Stimulated activated CD4-positive, alpha-beta T cell treated with anti-CD3 and anti-CD28 coated beads, TNF-alpha, amount 100 ng/mL, for 48 hours (primary cell): Measurements from ENCODE around the gene FKBP5.
"Not testable (repeated sequence)": the region's sequence is repeated elsewhere in the genome, so short reads cannot be mapped to it uniquely, and the experiment has no call there.

Experiments used
- DNase-seq, 3 donors: peaks; one replicate each; pipeline ENCODE4 v3.0.0-alpha.2; 2020; ENCODE audit warnings: low read depth in 3 of 3

The FKBP5 gene

GRCh38 chr6:35724059-35724458 lies 35.3 kb upstream of the FKBP5 start:
- DNase-seq, result no peak

GRCh38 chr6:35723587-35723986 lies 34.9 kb upstream of the FKBP5 start:
- DNase-seq, result no peak

GRCh38 chr6:35722121-35722761 lies 33.5 kb upstream of the FKBP5 start:
- DNase-seq, result no peak

GRCh38 chr6:35719830-35720733 lies 31.4 kb upstream of the FKBP5 start:
- DNase-seq, result no peak

- DNase-seq, result no peak
Measured at GRCh38 chr6:35719404-35719829, 30.7 kb upstream of the FKBP5 start.

GRCh38 chr6:35718911-35719381 lies 30.2 kb upstream of the FKBP5 start:
- no peak for DNase-seq

GRCh38 chr6:35718375-35718736 lies 29.6 kb upstream of the FKBP5 start:
- no peak for DNase-seq

GRCh38 chr6:35717449-35718374 lies 29.0 kb upstream of the FKBP5 start:
- DNase-seq, result no peak

- DNase-seq, result no peak
Measured at GRCh38 chr6:35716798-35717197, 28.1 kb upstream of the FKBP5 start.

- no peak for DNase-seq
Measured at GRCh38 chr6:35713006-35713767, 24.5 kb upstream of the FKBP5 start.

- no peak for DNase-seq
Measured at GRCh38 chr6:35711731-35712130, 23.0 kb upstream of the FKBP5 start.

GRCh38 chr6:35710241-35710847 lies 21.6 kb upstream of the FKBP5 start:
- peak in 1 of 3 donors; percentile 45 for DNase-seq

GRCh38 chr6:35708585-35708984 lies 19.9 kb upstream of the FKBP5 start:
- DNase-seq, result no peak

GRCh38 chr6:35707714-35708407 lies 19.1 kb upstream of the FKBP5 start:
- no peak for DNase-seq

GRCh38 chr6:35706468-35706867 lies 17.8 kb upstream of the FKBP5 start:
- DNase-seq, result no peak

- no peak for DNase-seq
Measured at GRCh38 chr6:35703554-35703953, 14.8 kb upstream of the FKBP5 start.

GRCh38 chr6:35698858-35699257 lies 10.1 kb upstream of the FKBP5 start:
- no peak for DNase-seq

GRCh38 chr6:35698430-35698829 lies 9.7 kb upstream of the FKBP5 start:
- DNase-seq, result not testable (repeated sequence)

GRCh38 chr6:35694462-35694861 lies 5.7 kb upstream of the FKBP5 start:
- no peak for DNase-seq
